H9 (cell line): Measurements from ENCODE around the gene TMEM107. TPM values are rescaled to one million over a fixed set of nuclear protein-coding genes. Genes with fewer than 3 reads are reported as not detected.

ENCODE experiments used
- DNase-seq: peaks from one replicate; pipeline ENCODE4 v3.0.0-alpha.2; 2017
- H2AFZ ChIP-seq: one replicate; pipeline ENCODE4 v1.6.1; 2013; ENCODE audit warnings: mild to moderate bottlenecking, low read length, control low read depth, moderate library complexity
- H2AK5ac ChIP-seq: 2 replicates; pipeline ENCODE4 v1.6.1; 2013; ENCODE audit warnings: low read length, control low read depth, mixed read lengths; ENCODE audit not compliant: insufficient read length
- H2BK120ac ChIP-seq: one replicate; pipeline ENCODE4 v1.6.1; 2013; ENCODE audit warnings: low read depth, mild to moderate bottlenecking, low read length, control low read depth, inconsistent platforms; ENCODE audit not compliant: poor library complexity, severe bottlenecking
- H2BK12ac ChIP-seq: 2 replicates; pipeline ENCODE4 v1.6.1; 2013; ENCODE audit warnings: low read length, control low read depth, mixed read lengths, low read depth; ENCODE audit not compliant: insufficient read length
- H2BK15ac ChIP-seq: 2 replicates; pipeline ENCODE4 v1.6.1; 2013; ENCODE audit warnings: low read depth, low read length, control low read depth
- H2BK20ac ChIP-seq: one replicate; pipeline ENCODE4 v1.6.1; 2013; ENCODE audit warnings: low read depth, mild to moderate bottlenecking, low read length, control low read depth, inconsistent platforms; ENCODE audit not compliant: poor library complexity, severe bottlenecking
- H2BK5ac ChIP-seq: 2 replicates; pipeline ENCODE4 v1.6.1; 2013; ENCODE audit warnings: low read length, control low read depth, mixed read lengths; ENCODE audit not compliant: insufficient read length
- H3K14ac ChIP-seq: 2 replicates; pipeline ENCODE4 v1.6.1; 2013; ENCODE audit warnings: low read length, control low read depth; ENCODE audit not compliant: insufficient read depth
- H3K18ac ChIP-seq: 2 replicates; pipeline ENCODE4 v1.6.1; 2013; ENCODE audit warnings: low read depth, mild to moderate bottlenecking, mixed read lengths, low read length, control low read depth; ENCODE audit not compliant: insufficient read length
- H3K23ac ChIP-seq: 2 replicates; pipeline ENCODE4 v1.6.1; 2013; ENCODE audit warnings: low read length, control low read depth, mixed read lengths, low read depth; ENCODE audit not compliant: insufficient read length
- H3K23me2 ChIP-seq: 2 replicates; pipeline ENCODE4 v1.6.1; 2013; ENCODE audit warnings: low read depth, mild to moderate bottlenecking, mixed read lengths, low read length, control low read depth; ENCODE audit not compliant: insufficient read length, poor library complexity, severe bottlenecking
- H3K27ac ChIP-seq: 2 replicates; pipeline ENCODE4 v1.5.1; 2013; ENCODE audit warnings: low read length, control low read depth, mixed read lengths, low read depth; ENCODE audit not compliant: insufficient read length
- H3K27me3 ChIP-seq: 2 replicates; pipeline ENCODE4 v1.6.1; 2013; ENCODE audit warnings: low read length, control low read depth, inconsistent platforms; ENCODE audit not compliant: insufficient read depth
- H3K4ac ChIP-seq: 2 replicates; pipeline ENCODE4 v1.6.1; 2013; ENCODE audit warnings: low read depth, mild to moderate bottlenecking, control low read depth, inconsistent platforms, low read length, moderate library complexity
- H3K4me1 ChIP-seq: 2 replicates; pipeline ENCODE4 v1.6.1; 2013; ENCODE audit warnings: low read length, control low read depth, inconsistent platforms; ENCODE audit not compliant: insufficient read depth
- H3K4me2 ChIP-seq: 2 replicates; pipeline ENCODE4 v1.6.1; 2013; ENCODE audit warnings: low read length, control low read depth, mixed read lengths; ENCODE audit not compliant: insufficient read length, insufficient read depth
- H3K56ac ChIP-seq: 2 replicates; pipeline ENCODE4 v1.6.1; 2013; ENCODE audit warnings: low read depth, mild to moderate bottlenecking, mixed read lengths, low read length, control low read depth; ENCODE audit not compliant: insufficient read length
- H3K79me1 ChIP-seq: 2 replicates; pipeline ENCODE4 v1.6.1; 2013; ENCODE audit warnings: low read depth, mild to moderate bottlenecking, moderate library complexity, low read length, control low read depth, inconsistent platforms; ENCODE audit not compliant: insufficient read depth, poor library complexity, severe bottlenecking
- H3K79me2 ChIP-seq: 2 replicates; pipeline ENCODE4 v1.6.1; 2013; ENCODE audit warnings: low read length, control low read depth, inconsistent platforms; ENCODE audit not compliant: insufficient read depth
- H3K9ac ChIP-seq: 2 replicates; pipeline ENCODE4 v1.6.1; 2013; ENCODE audit warnings: low read length, control low read depth, mixed read lengths; ENCODE audit not compliant: insufficient read length; ENCODE audit errors: extremely low read depth
- H3K9me3 ChIP-seq: one replicate; pipeline ENCODE4 v1.6.1; 2013; ENCODE audit warnings: low read depth, low read length, inconsistent platforms; ENCODE audit not compliant: control insufficient read depth
- H3T11ph ChIP-seq: one replicate; pipeline ENCODE4 v1.6.1; 2013; ENCODE audit warnings: mild to moderate bottlenecking, low read length, control low read depth, inconsistent platforms
- H4K20me1 ChIP-seq: one replicate; pipeline ENCODE4 v1.6.1; 2013; ENCODE audit not compliant: control insufficient read depth, insufficient read length, insufficient read depth
- H4K5ac ChIP-seq: 2 replicates; pipeline ENCODE4 v1.6.1; 2013; ENCODE audit warnings: low read depth, mild to moderate bottlenecking, mixed read lengths, low read length, control low read depth; ENCODE audit not compliant: insufficient read length
- H4K8ac ChIP-seq: replicated peaks from 2 replicates; pipeline ENCODE4 v1.6.1; 2013; ENCODE audit warnings: low read length, control low read depth, mixed read lengths, low read depth; ENCODE audit not compliant: insufficient read length
- H4K91ac ChIP-seq: 2 replicates; pipeline ENCODE4 v1.6.1; 2013; ENCODE audit warnings: low read depth, mild to moderate bottlenecking, moderate library complexity, mixed read lengths, low read length, control low read depth; ENCODE audit not compliant: insufficient read length
- H3K27ac Mint-ChIP-seq, 3 experiments: 2 replicates in 2 of 3; 3 replicates in 1 of 3; pipeline ENCODE4 v1.8.0; 2020 to 2021; ENCODE audit warnings: mixed read lengths in 3 of 3, mild to moderate bottlenecking in 1 of 3, moderate library complexity in 1 of 3
- H3K27me3 Mint-ChIP-seq: 2 replicates; pipeline ENCODE4 v1.8.0; 2021; ENCODE audit warnings: low read depth, mild to moderate bottlenecking, moderate library complexity, mixed read lengths
- H3K36me3 Mint-ChIP-seq, 3 experiments: 2 replicates in 2 of 3; 3 replicates in 1 of 3; pipeline ENCODE4 v1.8.0; 2020 to 2021; ENCODE audit warnings: low read depth in 3 of 3, mixed read lengths in 3 of 3; ENCODE audit not compliant: insufficient read depth in 1 of 3
- H3K4me1 Mint-ChIP-seq, 2 experiments: 2 replicates each; pipeline ENCODE4 v1.8.0; 2020; ENCODE audit warnings: mixed read lengths in 2 of 2
- H3K4me3 Mint-ChIP-seq, 2 experiments: 2 replicates in 1 of 2; 3 replicates in 1 of 2; pipeline ENCODE4 v1.8.0; 2020 to 2021; ENCODE audit warnings: mild to moderate bottlenecking in 2 of 2, mixed read lengths in 2 of 2, moderate library complexity in 1 of 2
- H3K9me3 Mint-ChIP-seq, 2 experiments: 2 replicates in 1 of 2; 3 replicates in 1 of 2; pipeline ENCODE4 v1.8.0; 2020; ENCODE audit warnings: mild to moderate bottlenecking in 2 of 2, mixed read lengths in 2 of 2, moderate library complexity in 1 of 2
- CTCF ChIP-seq: fragments of 200-600 bp; sonication (generic); conservative IDR thresholded peaks from 3 replicates; pipeline ENCODE4 v1.8.0; 2021; ENCODE audit warnings: antibody characterized with exemption, mild to moderate bottlenecking
- WGBS: extraction: QIAGEN DNeasy Blood & Tissue Kit; methylation state at CpG from one replicate; pipeline ENCODE4 v1.1.7; 2013; ENCODE audit warnings: missing lambda C conversion rate, low lambda C conversion rate, mixed read lengths; ENCODE audit not compliant: insufficient read length; ENCODE audit errors: extremely low coverage; 5-methylcytosine and 5-hydroxymethylcytosine counted together
- total RNA-seq: library from RNA; stranded (reverse); gene quantifications from 2 replicates; pipeline ENCODE4 v1.2.1, GENCODE V29; 2021

The TMEM107 gene
- total RNA-seq, 1 experiment from 2014 or later, result 12.7 TPM

- no peak overlapping the region for H3K27ac ChIP-seq
- Mint-ChIP-seq H3K36me3 (peaks cover 20 to 62% (median 38%) of the 10 kb centered on the region in 3 experiments), H3K27me3 (peaks cover 3% of the 10 kb centered on the region; the same call in 1 of the 2 replicates), H3K9me3 (no peaks in the 10 kb centered on the region), H3K4me3 (0 out of 5 replicates have a peak overlapping the region, but pooled peaks of 1 of the 2 experiments have one; percentile 38), H3K27ac (no peak overlapping the region), H3K4me1 (peaks cover 1 to 2% of the 10 kb centered on the region in 2 experiments; a peak in 1 of 4 replicates)
- no peak overlapping the region for H3K18ac ChIP-seq
- H3K23ac ChIP-seq, result no peak overlapping the region
- peaks cover 8% of the 10 kb centered on the region for H3K23me2 ChIP-seq
- no peak overlapping the region for H3K4me2 ChIP-seq
- H3K79me2 ChIP-seq, result no peaks in the 10 kb centered on the region
- H2BK12ac ChIP-seq, result no peak overlapping the region
- no peak overlapping the region for H2BK15ac ChIP-seq
- TF ChIP-seq CTCF, result no peak
- no peak overlapping the region for H2AK5ac ChIP-seq
- no peak overlapping the region for H2BK5ac ChIP-seq
- no peaks in the 10 kb centered on the region for H3K9me3 ChIP-seq
- no peaks in the 10 kb centered on the region for H3K27me3 ChIP-seq
- DNase-seq, result no peak
- no peak overlapping the region for H4K91ac ChIP-seq
- H4K8ac ChIP-seq, result no peak overlapping the region
- H2BK20ac ChIP-seq, result no peak overlapping the region
- no peak overlapping the region for H2BK120ac ChIP-seq
- no peak overlapping the region for H2AFZ ChIP-seq
- H3K14ac ChIP-seq, result no peak overlapping the region
- no peaks in the 10 kb centered on the region for H3K79me1 ChIP-seq
- H3K9ac ChIP-seq, result no peak overlapping the region
- H4K20me1 ChIP-seq, result no peaks in the 10 kb centered on the region
- no peak overlapping the region for H3T11ph ChIP-seq
- no CpG with 5 or more reads among the region's 11 CpGs for WGBS
- no peaks in the 10 kb centered on the region for H3K4me1 ChIP-seq
- H3K4ac ChIP-seq, result no peak overlapping the region
- no peak overlapping the region for H4K5ac ChIP-seq
- H3K56ac ChIP-seq, result no peak overlapping the region
These were observed 34.4 kb downstream of the TMEM107 start for GRCh38 chr17:8141741-8142140.
